ENCODE measurements around the gene PIK3R6. TPM values are rescaled to one million over a fixed set of nuclear protein-coding genes. Genes with fewer than 3 reads are reported as not detected.

PIK3R6 gene
- polyA plus RNA-seq, 1 of the 3 experiments (the other 2 are of a cell fraction), result 0.03 TPM

DNA sequence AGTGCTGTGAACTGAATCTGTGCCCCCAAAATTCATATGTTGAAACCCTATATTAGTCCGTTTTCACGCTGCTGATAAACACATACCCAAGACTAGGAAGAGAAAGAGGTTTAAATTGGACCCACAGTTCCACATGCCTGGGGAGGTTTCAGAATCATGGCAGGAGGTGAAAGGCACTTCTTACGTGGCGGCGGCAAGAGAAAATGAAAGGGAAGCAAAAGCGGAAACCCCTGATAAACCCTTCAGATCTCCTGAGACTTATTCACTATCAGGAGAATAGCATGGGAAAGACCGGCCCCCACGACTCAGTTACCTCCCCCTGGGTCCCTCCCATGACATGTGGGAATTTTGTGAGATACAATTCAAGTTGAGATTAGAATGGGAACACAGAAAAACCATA lies 105.5 kb downstream of the PIK3R6 start:
- peaks cover 38% of the 10 kb centered on the region for H3K27me3 ChIP-seq (ENCODE audit: insufficient read depth)
- no peak overlapping the region for H3K9ac ChIP-seq
- no peak overlapping the region for H3K4me2 ChIP-seq
- no peaks in the 10 kb centered on the region for H4K20me1 ChIP-seq (ENCODE audit: insufficient read depth)
- H3K36me3 ChIP-seq (replicated peaks in 1 of 2; ENCODE audit: control insufficient read depth in 1 of 2, insufficient read depth in 2 of 2, low read length in 1 of 2), result no peaks in the 10 kb centered on the region
- H2AFZ ChIP-seq (ENCODE audit: low read depth), result no peak overlapping the region
- H3K9me3 ChIP-seq, result no peaks in the 10 kb centered on the region
- H3K79me2 ChIP-seq (ENCODE audit: insufficient read depth), result no peaks in the 10 kb centered on the region
- ChIA-PET POLR2A (no interaction called here), CTCF (interaction anchor here (2.6 to 3.9 kb wide), 2 partner anchors 15 to 24 kb away, joined by 8 to 14 read pairs; no protein-coding TSS in a partner anchor)
- TF ChIP-seq MEF2A (IDR thresholded peaks at IDR 0.05; ENCODE audit: borderline replicate concordance, low read depth), result no peak
- no peak for TF ChIP-seq FOXM1 (IDR thresholded peaks at IDR 0.05; ENCODE audit: low read depth)
- TF ChIP-seq TCF12 (IDR thresholded peaks at IDR 0.05), result no peak
- TF ChIP-seq SIN3A (IDR thresholded peaks at IDR 0.05; ENCODE audit: borderline replicate concordance, low read depth, low read length), result no peak
- TF ChIP-seq SMC3 (IDR thresholded peaks at IDR 0.05; ENCODE audit: low read depth, low read length), result no peak
- no peak for TF ChIP-seq NRF1 (IDR thresholded peaks at IDR 0.05; ENCODE audit: low read depth, low read length)
- TF ChIP-seq, protein P1, sequence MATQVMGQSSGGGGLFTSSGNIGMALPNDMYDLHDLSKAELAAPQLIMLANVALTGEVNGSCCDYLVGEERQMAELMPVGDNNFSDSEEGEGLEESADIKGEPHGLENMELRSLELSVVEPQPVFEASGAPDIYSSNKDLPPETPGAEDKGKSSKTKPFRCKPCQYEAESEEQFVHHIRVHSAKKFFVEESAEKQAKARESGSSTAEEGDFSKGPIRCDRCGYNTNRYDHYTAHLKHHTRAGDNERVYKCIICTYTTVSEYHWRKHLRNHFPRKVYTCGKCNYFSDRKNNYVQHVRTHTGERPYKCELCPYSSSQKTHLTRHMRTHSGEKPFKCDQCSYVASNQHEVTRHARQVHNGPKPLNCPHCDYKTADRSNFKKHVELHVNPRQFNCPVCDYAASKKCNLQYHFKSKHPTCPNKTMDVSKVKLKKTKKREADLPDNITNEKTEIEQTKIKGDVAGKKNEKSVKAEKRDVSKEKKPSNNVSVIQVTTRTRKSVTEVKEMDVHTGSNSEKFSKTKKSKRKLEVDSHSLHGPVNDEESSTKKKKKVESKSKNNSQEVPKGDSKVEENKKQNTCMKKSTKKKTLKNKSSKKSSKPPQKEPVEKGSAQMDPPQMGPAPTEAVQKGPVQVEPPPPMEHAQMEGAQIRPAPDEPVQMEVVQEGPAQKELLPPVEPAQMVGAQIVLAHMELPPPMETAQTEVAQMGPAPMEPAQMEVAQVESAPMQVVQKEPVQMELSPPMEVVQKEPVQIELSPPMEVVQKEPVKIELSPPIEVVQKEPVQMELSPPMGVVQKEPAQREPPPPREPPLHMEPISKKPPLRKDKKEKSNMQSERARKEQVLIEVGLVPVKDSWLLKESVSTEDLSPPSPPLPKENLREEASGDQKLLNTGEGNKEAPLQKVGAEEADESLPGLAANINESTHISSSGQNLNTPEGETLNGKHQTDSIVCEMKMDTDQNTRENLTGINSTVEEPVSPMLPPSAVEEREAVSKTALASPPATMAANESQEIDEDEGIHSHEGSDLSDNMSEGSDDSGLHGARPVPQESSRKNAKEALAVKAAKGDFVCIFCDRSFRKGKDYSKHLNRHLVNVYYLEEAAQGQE (IDR thresholded peaks at IDR 0.05; ENCODE audit: low read depth, low read length), result no peak
- TF ChIP-seq TAF1 (IDR thresholded peaks at IDR 0.05; ENCODE audit: borderline replicate concordance, low read depth, low read length), result no peak
- TF ChIP-seq, protein P2, sequence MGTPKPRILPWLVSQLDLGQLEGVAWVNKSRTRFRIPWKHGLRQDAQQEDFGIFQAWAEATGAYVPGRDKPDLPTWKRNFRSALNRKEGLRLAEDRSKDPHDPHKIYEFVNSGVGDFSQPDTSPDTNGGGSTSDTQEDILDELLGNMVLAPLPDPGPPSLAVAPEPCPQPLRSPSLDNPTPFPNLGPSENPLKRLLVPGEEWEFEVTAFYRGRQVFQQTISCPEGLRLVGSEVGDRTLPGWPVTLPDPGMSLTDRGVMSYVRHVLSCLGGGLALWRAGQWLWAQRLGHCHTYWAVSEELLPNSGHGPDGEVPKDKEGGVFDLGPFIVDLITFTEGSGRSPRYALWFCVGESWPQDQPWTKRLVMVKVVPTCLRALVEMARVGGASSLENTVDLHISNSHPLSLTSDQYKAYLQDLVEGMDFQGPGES (IDR thresholded peaks at IDR 0.05; ENCODE audit: low read depth, low read length), result no peak
- TF ChIP-seq, protein P3, sequence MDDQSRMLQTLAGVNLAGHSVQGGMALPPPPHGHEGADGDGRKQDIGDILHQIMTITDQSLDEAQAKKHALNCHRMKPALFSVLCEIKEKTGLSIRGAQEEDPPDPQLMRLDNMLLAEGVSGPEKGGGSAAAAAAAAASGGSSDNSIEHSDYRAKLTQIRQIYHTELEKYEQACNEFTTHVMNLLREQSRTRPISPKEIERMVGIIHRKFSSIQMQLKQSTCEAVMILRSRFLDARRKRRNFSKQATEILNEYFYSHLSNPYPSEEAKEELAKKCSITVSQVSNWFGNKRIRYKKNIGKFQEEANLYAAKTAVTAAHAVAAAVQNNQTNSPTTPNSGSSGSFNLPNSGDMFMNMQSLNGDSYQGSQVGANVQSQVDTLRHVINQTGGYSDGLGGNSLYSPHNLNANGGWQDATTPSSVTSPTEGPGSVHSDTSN (IDR thresholded peaks at IDR 0.05), result no peak
- no peak for TF ChIP-seq POLR2AphosphoS5 (IDR thresholded peaks at IDR 0.05; ENCODE audit: low read depth, low read length)
- no peak for TF ChIP-seq ELF1 (IDR thresholded peaks at IDR 0.05)
- TF ChIP-seq JUND (IDR thresholded peaks at IDR 0.05), result no peak
- no peak for TF ChIP-seq FOSL2 (IDR thresholded peaks at IDR 0.05; ENCODE audit: borderline replicate concordance, low read depth)
- no peak for TF ChIP-seq GABPA (IDR thresholded peaks at IDR 0.05; ENCODE audit: low read depth)
- TF ChIP-seq TEAD4 (IDR thresholded peaks at IDR 0.05; ENCODE audit: borderline replicate concordance, insufficient read depth), result no peak
- no peak for TF ChIP-seq RXRA (IDR thresholded peaks at IDR 0.05; ENCODE audit: borderline replicate concordance, low read depth)
- TF ChIP-seq, protein P4, sequence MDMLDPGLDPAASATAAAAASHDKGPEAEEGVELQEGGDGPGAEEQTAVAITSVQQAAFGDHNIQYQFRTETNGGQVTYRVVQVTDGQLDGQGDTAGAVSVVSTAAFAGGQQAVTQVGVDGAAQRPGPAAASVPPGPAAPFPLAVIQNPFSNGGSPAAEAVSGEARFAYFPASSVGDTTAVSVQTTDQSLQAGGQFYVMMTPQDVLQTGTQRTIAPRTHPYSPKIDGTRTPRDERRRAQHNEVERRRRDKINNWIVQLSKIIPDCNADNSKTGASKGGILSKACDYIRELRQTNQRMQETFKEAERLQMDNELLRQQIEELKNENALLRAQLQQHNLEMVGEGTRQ (IDR thresholded peaks at IDR 0.05; ENCODE audit: borderline replicate concordance, low read depth, low read length), result no peak
- no peak for TF ChIP-seq RAD21 (IDR thresholded peaks at IDR 0.05; ENCODE audit: low read length)
- DNase-seq, result no peak
- H3F3A ChIP-seq (replicated peaks; ENCODE audit: insufficient read depth), result no peaks in the 10 kb centered on the region
- no peak overlapping the region for H3K27ac ChIP-seq (ENCODE audit: low read depth in 2 of 2, low read length in 1 of 2)
- no peaks in the 10 kb centered on the region for H3K4me1 ChIP-seq (ENCODE audit: control insufficient read depth in 1 of 2, insufficient read depth in 2 of 2, low read depth in 1 of 2, low read length in 1 of 2)
- WGBS (ENCODE audit: low lambda C conversion rate), result 36% methylated on average over 8 of the region's 8 CpGs
- no peaks in the 10 kb centered on the region for H3K9me2 ChIP-seq
- H3K4me3 ChIP-seq (ENCODE audit: low read depth in 2 of 2, low read length in 1 of 2), result no peak overlapping the region
